NCI-H187 (cell line): Measurements from ENCODE around the gene HAND2.

Experiments
- DNase-seq, 2 experiments: peaks; one replicate each; lab custom pipeline; 2025; lab: John Stamatoyannopoulos, UW

HAND2 gene

GRCh38 chr4:173519111-173520101 lies 10.6 kb downstream of the HAND2 start:
- DNase-seq = no peak

- no peak for DNase-seq
Measured at GRCh38 chr4:173518425-173519102, 11.5 kb downstream of the HAND2 start.

GRCh38 chr4:173517781-173518424 lies 12.1 kb downstream of the HAND2 start:
- DNase-seq = no peak

GRCh38 chr4:173516621-173517524 lies 13.2 kb downstream of the HAND2 start:
- DNase-seq = no peak

- no peak for DNase-seq
Measured at GRCh38 chr4:173515458-173515857, 14.6 kb downstream of the HAND2 start.

- DNase-seq = no peak
Measured at GRCh38 chr4:173514641-173515217, 15.3 kb downstream of the HAND2 start.

GRCh38 chr4:173513651-173514050 lies 16.4 kb downstream of the HAND2 start:
- DNase-seq = no peak

- no peak for DNase-seq
Measured at GRCh38 chr4:173511787-173512361, 18.2 kb downstream of the HAND2 start.

- DNase-seq = no peak
Measured at GRCh38 chr4:173509036-173510001, 20.7 kb downstream of the HAND2 start.

GRCh38 chr4:173508386-173509035 lies 21.5 kb downstream of the HAND2 start:
- no peak for DNase-seq

GRCh38 chr4:173507471-173508385 lies 22.3 kb downstream of the HAND2 start:
- DNase-seq = no peak

GRCh38 chr4:173506597-173507211 lies 23.3 kb downstream of the HAND2 start:
- no peak for DNase-seq

- no peak for DNase-seq
Measured at GRCh38 chr4:173505924-173506518, 24.0 kb downstream of the HAND2 start.

GRCh38 chr4:173504181-173504503 lies 25.9 kb downstream of the HAND2 start:
- no peak for DNase-seq

- no peak for DNase-seq
Measured at GRCh38 chr4:173503330-173504180, 26.5 kb downstream of the HAND2 start.

GRCh38 chr4:173502282-173502681 lies 27.7 kb downstream of the HAND2 start:
- no peak for DNase-seq
